Lower leg skin (tissue), 3 donors: Measurements from ENCODE around the gene FAM53B.

Source experiments
- POLR2A ChIP-seq, 2 donors: fragments of 450-650 bp; IDR thresholded peaks; one replicate each; pipeline ENCODE4 v1.6.1; 2016 to 2017; ENCODE audit warnings: antibody characterized with exemption in 2 of 2, mild to moderate bottlenecking in 1 of 2, moderate library complexity in 1 of 2
- TF ChIP-seq, protein P1 (sequence below), 3 donors: fragments of 450-650 bp; IDR thresholded peaks; one replicate each; pipeline ENCODE4 v1.5.1; 2016; ENCODE audit warnings: antibody characterized with exemption in 3 of 3, mild to moderate bottlenecking in 3 of 3, moderate library complexity in 2 of 3

DNA sequence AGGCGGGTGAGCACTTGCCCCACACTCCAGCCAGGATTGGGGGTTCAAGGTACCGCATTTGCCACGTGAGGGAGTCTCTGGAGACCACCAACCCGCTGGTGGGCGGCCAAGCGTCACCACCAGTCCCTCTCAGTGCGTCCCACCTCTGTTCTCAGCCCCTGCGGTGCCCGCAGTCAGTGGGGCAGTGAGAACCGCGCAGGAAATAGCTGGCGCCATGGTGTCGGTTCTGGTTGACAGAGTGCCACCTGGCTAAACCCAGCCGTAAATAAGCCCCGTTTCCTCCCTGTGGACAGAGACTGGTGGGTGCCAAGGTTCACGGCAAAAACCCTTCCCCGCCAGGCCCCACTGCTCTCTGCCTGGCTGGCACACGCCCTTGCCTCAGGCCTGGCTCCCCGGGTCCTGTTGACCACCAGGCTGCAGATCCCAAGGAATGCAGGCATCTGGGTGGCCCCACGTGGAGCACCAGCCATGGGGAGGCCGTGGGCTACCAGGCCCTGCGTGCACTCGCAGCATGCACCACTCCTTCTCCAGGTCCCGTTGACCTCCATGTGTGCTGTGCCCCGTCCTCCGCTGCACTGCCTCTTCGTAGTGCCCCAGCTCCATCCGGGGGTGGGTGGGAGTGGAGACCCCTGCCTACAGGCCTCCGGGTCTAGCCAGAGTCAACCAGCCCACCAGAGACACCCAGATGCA lies 142.6 kb downstream of the FAM53B start:
- TF ChIP-seq POLR2A (IDR thresholded peaks at IDR 0.05): no peak
- TF ChIP-seq, protein P1, sequence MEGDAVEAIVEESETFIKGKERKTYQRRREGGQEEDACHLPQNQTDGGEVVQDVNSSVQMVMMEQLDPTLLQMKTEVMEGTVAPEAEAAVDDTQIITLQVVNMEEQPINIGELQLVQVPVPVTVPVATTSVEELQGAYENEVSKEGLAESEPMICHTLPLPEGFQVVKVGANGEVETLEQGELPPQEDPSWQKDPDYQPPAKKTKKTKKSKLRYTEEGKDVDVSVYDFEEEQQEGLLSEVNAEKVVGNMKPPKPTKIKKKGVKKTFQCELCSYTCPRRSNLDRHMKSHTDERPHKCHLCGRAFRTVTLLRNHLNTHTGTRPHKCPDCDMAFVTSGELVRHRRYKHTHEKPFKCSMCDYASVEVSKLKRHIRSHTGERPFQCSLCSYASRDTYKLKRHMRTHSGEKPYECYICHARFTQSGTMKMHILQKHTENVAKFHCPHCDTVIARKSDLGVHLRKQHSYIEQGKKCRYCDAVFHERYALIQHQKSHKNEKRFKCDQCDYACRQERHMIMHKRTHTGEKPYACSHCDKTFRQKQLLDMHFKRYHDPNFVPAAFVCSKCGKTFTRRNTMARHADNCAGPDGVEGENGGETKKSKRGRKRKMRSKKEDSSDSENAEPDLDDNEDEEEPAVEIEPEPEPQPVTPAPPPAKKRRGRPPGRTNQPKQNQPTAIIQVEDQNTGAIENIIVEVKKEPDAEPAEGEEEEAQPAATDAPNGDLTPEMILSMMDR (IDR thresholded peaks at IDR 0.05): no peak
